B cell (primary cell): ENCODE results near the gene EXOC6B. TPM values are rescaled to one million over a fixed set of nuclear protein-coding genes. Genes with fewer than 3 reads are reported as not detected.

Source experiments
- ATAC-seq: fragments of 200-7000 bp; cut with Tn5 transposase; one replicate; pipeline ENCODE4 v1.10.0; 2021; ENCODE audit warnings: low read depth, mild to moderate bottlenecking, moderate number of reproducible peaks, moderate library complexity
- CTCF ChIA-PET: fragments of 350-600 bp; sonication (Branson Sonifier 250); formaldehyde crosslinking; loops from one replicate; lab custom pipeline; 2021; ENCODE audit warnings: antibody characterized with exemption, inconsistent platforms; lab: Charles Lee
- POLR2A ChIA-PET: fragments of 350-600 bp; sonication (Branson Sonifier 250); formaldehyde crosslinking; loops from one replicate; lab custom pipeline; 2021; ENCODE audit warnings: antibody characterized with exemption; lab: Charles Lee
- DNase-seq: peaks from one replicate; pipeline ENCODE4 v3.0.0; 2013
- H2AFZ ChIP-seq: 2 replicates; pipeline ENCODE4 v1.6.1; 2012; ENCODE audit warnings: mild to moderate bottlenecking, low read depth, low read length; ENCODE audit not compliant: insufficient read depth, poor library complexity, severe bottlenecking
- H3K27ac ChIP-seq, 2 donors: 1 replicate in 1 of 2; 2 replicates in 1 of 2; pipeline ENCODE4 v1.5.1; 2012 to 2013; ENCODE audit warnings: low read length in 2 of 2, mild to moderate bottlenecking in 2 of 2, moderate library complexity in 1 of 2
- H3K27me3 ChIP-seq, 4 experiments: fragments of 200-600 bp in 1 of 4; sonication (generic) in 1 of 4; replicated peaks in 1 of 4; 1 replicate in 2 of 4; 2 replicates in 2 of 4; pipeline versions ENCODE4 v1.6.1 to v1.7.0; 2013 to 2016; ENCODE audit warnings: low read length in 3 of 4, mild to moderate bottlenecking in 2 of 4, mixed read lengths in 1 of 4, moderate library complexity in 1 of 4; ENCODE audit not compliant: insufficient read depth in 4 of 4, control insufficient read depth in 3 of 4; ENCODE audit errors: control extremely low read depth in 1 of 4
- H3K36me3 ChIP-seq, 2 experiments: replicated peaks in 1 of 2; 1 replicate in 1 of 2; 2 replicates in 1 of 2; pipeline versions ENCODE4 v1.6.1 to v1.7.1; 2013; ENCODE audit warnings: low read length in 1 of 2; ENCODE audit not compliant: insufficient read depth in 2 of 2, control insufficient read depth in 1 of 2; ENCODE audit errors: control extremely low read depth in 1 of 2, extremely low read depth in 1 of 2
- H3K4me1 ChIP-seq, 2 donors: fragments of 200-600 bp in 1 of 2; sonication (generic) in 1 of 2; 1 replicate in 1 of 2; 2 replicates in 1 of 2; pipeline versions ENCODE4 v1.5.1 to v1.6.1; 2013 to 2017; ENCODE audit warnings: low read length in 2 of 2; ENCODE audit not compliant: control insufficient read depth in 2 of 2, insufficient read depth in 2 of 2
- H3K4me2 ChIP-seq: replicated peaks from 2 replicates; pipeline ENCODE3; 2012; ENCODE audit warnings: mild to moderate bottlenecking, low read depth, low read length; ENCODE audit not compliant: poor library complexity, severe bottlenecking
- H3K4me3 ChIP-seq, 5 experiments: fragments of 200-600 bp in 1 of 5; sonication (generic) in 1 of 5; 1 replicate in 3 of 5; 2 replicates in 2 of 5; pipeline versions ENCODE4 v1.5.1 to v1.7.0; 2011 to 2016; ENCODE audit warnings: low read length in 4 of 5, mild to moderate bottlenecking in 4 of 5, low read depth in 2 of 5, control low read depth in 1 of 5, moderate library complexity in 1 of 5; ENCODE audit not compliant: insufficient read depth in 1 of 5; ENCODE audit errors: control extremely low read depth in 1 of 5, extremely low read depth in 1 of 5
- H3K79me2 ChIP-seq: fragments of 200-600 bp; sonication (generic); one replicate; pipeline ENCODE4 v1.6.0; 2016; ENCODE audit warnings: low read length; ENCODE audit not compliant: control insufficient read depth, insufficient read depth
- H3K9ac ChIP-seq: fragments of 200-600 bp; sonication (generic); 2 replicates; pipeline ENCODE4 v1.6.1; 2017; ENCODE audit warnings: mild to moderate bottlenecking, low read length, moderate library complexity
- H3K9me3 ChIP-seq, 3 donors: one replicate each; pipeline versions ENCODE4 v1.6.1 to v1.7.1; 2013; ENCODE audit warnings: low read length in 2 of 3; ENCODE audit not compliant: control insufficient read depth in 2 of 3, insufficient read depth in 1 of 3; ENCODE audit errors: control extremely low read depth in 1 of 3
- H4K20me1 ChIP-seq: 2 replicates; pipeline ENCODE4 v1.6.0; 2012; ENCODE audit warnings: mild to moderate bottlenecking, low read length; ENCODE audit not compliant: insufficient read depth, control insufficient read depth, poor library complexity, severe bottlenecking
- H3K27ac Mint-ChIP-seq: one replicate; pipeline ENCODE4 v1.8.0; 2021; ENCODE audit warnings: mixed read lengths
- H3K27me3 Mint-ChIP-seq: one replicate; pipeline ENCODE4 v1.8.0; 2021; ENCODE audit warnings: mixed read lengths
- H3K4me1 Mint-ChIP-seq: one replicate; pipeline ENCODE4 v1.8.0; 2021; ENCODE audit warnings: mixed read lengths
- H3K4me3 Mint-ChIP-seq: one replicate; pipeline ENCODE4 v1.8.0; 2021; ENCODE audit warnings: mixed read lengths
- H3K9me3 Mint-ChIP-seq: one replicate; pipeline ENCODE4 v1.8.0; 2022; ENCODE audit warnings: mixed read lengths; ENCODE audit not compliant: insufficient read depth
- EZH2 ChIP-seq: IDR thresholded peaks from 2 replicates; pipeline ENCODE4 v1.6.1; 2012; ENCODE audit warnings: borderline replicate concordance, low read depth, mild to moderate bottlenecking, moderate library complexity, low read length; ENCODE audit not compliant: insufficient read depth, poor library complexity, severe bottlenecking
- WGBS: methylation state at CpG from one replicate; pipeline ENCODE4 v1.1.5; 2013; ENCODE audit warnings: missing lambda C conversion rate; ENCODE audit not compliant: insufficient coverage; 5-methylcytosine and 5-hydroxymethylcytosine counted together
- intact Hi-C: fragments of 100-400 bp; cut with micrococcal nuclease; formaldehyde crosslinking; loops from one replicate; pipeline ENCODE4 v1.10.0; 2022
- polyA plus RNA-seq: library from polyadenylated mRNA; depleted of rRNA; stranded (reverse); fragments of >200 nt; gene quantifications from 2 replicates; pipeline ENCODE4 v1.2.3, GENCODE V29; 2012
- total RNA-seq, 2 donors: library from RNA; stranded (reverse); fragments of 120-200 nt in 1 of 2; gene quantifications; 1 replicate in 1 of 2; 2 replicates in 1 of 2; pipeline versions ENCODE4 v1.2.3 to v1.2.4, GENCODE V29; 2013 to 2022
- TF ChIP-seq, protein P1 (sequence below): fragments of 200-600 bp; IDR thresholded peaks from one replicate; pipeline ENCODE4 v1.8.0; 2022; ENCODE audit warnings: antibody characterized with exemption, mild to moderate bottlenecking

EXOC6B gene
- total and polyA plus RNA-seq, 2 donors (not counting 1 experiment from before 2014, with no cell fraction given) = 4.8 to 22.6 TPM

DNA sequence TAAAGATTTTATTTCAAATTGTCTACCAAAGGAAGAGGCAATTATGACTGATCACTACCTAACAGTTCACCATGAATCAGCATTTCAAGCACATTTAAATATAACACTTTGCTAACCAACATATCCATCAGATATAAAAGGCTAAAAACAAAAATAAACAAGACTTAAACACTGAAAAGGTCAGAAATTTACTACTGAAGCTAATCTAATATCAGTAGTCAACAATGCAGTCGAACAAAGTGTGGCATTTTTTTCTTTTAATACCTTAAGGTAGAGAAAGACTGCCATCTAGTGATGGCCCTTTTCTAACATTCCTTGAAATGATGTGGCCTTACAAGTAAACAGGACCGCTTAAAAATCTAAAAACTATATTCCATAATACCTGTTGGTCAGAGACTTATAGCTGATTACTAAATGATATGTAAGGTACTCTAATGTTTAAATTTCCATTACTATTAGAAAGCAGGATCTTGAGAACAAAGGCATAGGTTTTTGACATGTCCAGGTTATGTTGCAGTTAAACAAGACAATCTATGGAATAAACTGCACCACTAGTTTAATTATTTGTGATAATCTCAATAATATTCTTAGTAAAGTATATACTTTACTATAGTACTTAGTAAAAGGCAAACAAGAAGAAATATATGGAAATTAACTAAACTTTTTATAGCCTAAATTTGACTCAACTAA lies 80.0 kb downstream of the EXOC6B start:
- Mint-ChIP-seq H3K4me3 (no peak overlapping the region), H3K27me3 (no peaks in the 10 kb centered on the region), H3K9me3 (no peaks in the 10 kb centered on the region), H3K4me1 (no peaks in the 10 kb centered on the region), H3K27ac (no peak overlapping the region)
- ATAC-seq = no peak
- TF ChIP-seq, protein P1, sequence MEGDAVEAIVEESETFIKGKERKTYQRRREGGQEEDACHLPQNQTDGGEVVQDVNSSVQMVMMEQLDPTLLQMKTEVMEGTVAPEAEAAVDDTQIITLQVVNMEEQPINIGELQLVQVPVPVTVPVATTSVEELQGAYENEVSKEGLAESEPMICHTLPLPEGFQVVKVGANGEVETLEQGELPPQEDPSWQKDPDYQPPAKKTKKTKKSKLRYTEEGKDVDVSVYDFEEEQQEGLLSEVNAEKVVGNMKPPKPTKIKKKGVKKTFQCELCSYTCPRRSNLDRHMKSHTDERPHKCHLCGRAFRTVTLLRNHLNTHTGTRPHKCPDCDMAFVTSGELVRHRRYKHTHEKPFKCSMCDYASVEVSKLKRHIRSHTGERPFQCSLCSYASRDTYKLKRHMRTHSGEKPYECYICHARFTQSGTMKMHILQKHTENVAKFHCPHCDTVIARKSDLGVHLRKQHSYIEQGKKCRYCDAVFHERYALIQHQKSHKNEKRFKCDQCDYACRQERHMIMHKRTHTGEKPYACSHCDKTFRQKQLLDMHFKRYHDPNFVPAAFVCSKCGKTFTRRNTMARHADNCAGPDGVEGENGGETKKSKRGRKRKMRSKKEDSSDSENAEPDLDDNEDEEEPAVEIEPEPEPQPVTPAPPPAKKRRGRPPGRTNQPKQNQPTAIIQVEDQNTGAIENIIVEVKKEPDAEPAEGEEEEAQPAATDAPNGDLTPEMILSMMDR = peak; percentile 72
- TF ChIP-seq EZH2 = no peak
- no peak overlapping the region for H2AFZ ChIP-seq
- intact Hi-C loops = no loop called here
- H3K4me2 ChIP-seq = no peak overlapping the region
- H4K20me1 ChIP-seq = no peaks in the 10 kb centered on the region
- ChIA-PET CTCF (interaction anchor here (0.6 to 3.9 kb wide), 9 partner anchors 10 to 1446 kb away, joined by 3 to 27 read pairs (median 4); no protein-coding TSS in a partner anchor), POLR2A (no interaction called here)
- H3K4me1 ChIP-seq = no peaks in the 10 kb centered on the region
- H3K9me3 ChIP-seq = no peaks in the 10 kb centered on the region
- peak; percentile 45 for DNase-seq
- H3K27ac ChIP-seq = no peak overlapping the region
- no peak overlapping the region for H3K9ac ChIP-seq
- H3K36me3 ChIP-seq = no peaks in the 10 kb centered on the region
- no peaks in the 10 kb centered on the region for H3K27me3 ChIP-seq
- WGBS = no CpG with 5 or more reads among the region's 2 CpGs
- H3K4me3 ChIP-seq = no peak overlapping the region
- H3K79me2 ChIP-seq = no peaks in the 10 kb centered on the region

DNA sequence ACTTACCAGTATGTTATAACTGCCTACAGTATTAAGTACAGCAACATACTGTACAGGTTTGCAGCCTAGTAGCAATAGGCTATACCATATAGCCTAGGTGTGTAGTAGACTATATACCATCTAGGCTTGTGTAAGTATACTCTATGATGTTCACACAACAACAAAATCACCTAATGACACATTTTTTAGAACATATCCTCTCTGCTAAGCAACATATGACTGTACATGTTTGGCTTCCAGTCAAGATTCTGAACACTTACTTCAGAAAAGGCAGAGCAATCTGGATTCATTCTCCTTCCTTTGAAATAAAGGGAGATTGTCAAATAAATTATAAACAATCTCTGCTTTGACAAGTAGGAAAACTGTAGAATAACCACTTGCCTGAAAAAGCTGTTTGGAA lies 81.8 kb downstream of the EXOC6B start:
- H3K4me3 Mint-ChIP-seq = no peak overlapping the region
- H2AFZ ChIP-seq = no peak overlapping the region
- H3K27me3 ChIP-seq = no peaks in the 10 kb centered on the region
- intact Hi-C loops = no loop called here
- no peak overlapping the region for H3K4me3 ChIP-seq
- no peak overlapping the region for H3K9ac ChIP-seq
- no peaks in the 10 kb centered on the region for H3K4me1 Mint-ChIP-seq
- DNase-seq (no peak), ATAC-seq (no peak)
- no peaks in the 10 kb centered on the region for H3K9me3 ChIP-seq
- no peaks in the 10 kb centered on the region for H3K36me3 ChIP-seq
- no peaks in the 10 kb centered on the region for H3K9me3 Mint-ChIP-seq
- H3K27ac Mint-ChIP-seq = no peak overlapping the region
- H3K4me2 ChIP-seq = no peak overlapping the region
- H3K27me3 Mint-ChIP-seq = no peaks in the 10 kb centered on the region
- no peak overlapping the region for H3K27ac ChIP-seq
- ChIA-PET CTCF (interaction anchor here (2.5 to 3.9 kb wide), 2 partner anchors 10 to 820 kb away, joined by 8 to 27 read pairs; no protein-coding TSS in a partner anchor), POLR2A (no interaction called here)
- no peaks in the 10 kb centered on the region for H3K4me1 ChIP-seq
- TF ChIP-seq, protein P1 = no peak
- no peaks in the 10 kb centered on the region for H4K20me1 ChIP-seq
- no peaks in the 10 kb centered on the region for H3K79me2 ChIP-seq
